ENCODE data around the gene TSPAN17. TPM values are rescaled to one million over a fixed set of nuclear protein-coding genes. Genes with fewer than 3 reads are reported as not detected.

The TSPAN17 gene
- polyA plus RNA-seq, 1 of the 3 experiments (the other 2 are of a cell fraction): 61.7 TPM

GRCh38 chr5:176700239-176700847 lies 53.1 kb downstream of the TSPAN17 start:
- H3K9ac ChIP-seq: no peak overlapping the region
- H3K9me3 ChIP-seq: no peaks in the 10 kb centered on the region
- no peaks in the 10 kb centered on the region for H4K20me1 ChIP-seq (ENCODE audit: insufficient read depth)
- 44% methylated on average over 16 of the region's 16 CpGs for WGBS (ENCODE audit: low lambda C conversion rate)
- H3K9me2 ChIP-seq: no peaks in the 10 kb centered on the region
- H3K27ac ChIP-seq (ENCODE audit: low read depth in 2 of 2, low read length in 1 of 2): no peak overlapping the region
- H3K27me3 ChIP-seq (ENCODE audit: insufficient read depth): peaks cover 9% of the 10 kb centered on the region
- no peak overlapping the region for H3K4me3 ChIP-seq (ENCODE audit: low read depth in 2 of 2, low read length in 1 of 2)
- H3F3A ChIP-seq (replicated peaks; ENCODE audit: insufficient read depth): no peaks in the 10 kb centered on the region
- peak; percentile 85 for DNase-seq
- no peak overlapping the region for H2AFZ ChIP-seq (ENCODE audit: low read depth)
- H3K36me3 ChIP-seq (replicated peaks in 1 of 2; ENCODE audit: control insufficient read depth in 1 of 2, insufficient read depth in 2 of 2, low read length in 1 of 2): no peaks in the 10 kb centered on the region
- POLR2A ChIA-PET: no interaction called here
- H3K79me2 ChIP-seq (ENCODE audit: insufficient read depth): no peaks in the 10 kb centered on the region
- H3K4me2 ChIP-seq: no peak overlapping the region
- H3K4me1 ChIP-seq (ENCODE audit: control insufficient read depth in 1 of 2, insufficient read depth in 2 of 2, low read depth in 1 of 2, low read length in 1 of 2): no peaks in the 10 kb centered on the region; a peak in 1 of 4 replicates
- CTCF ChIA-PET: interaction anchor here (0.6 to 4.3 kb wide), 42 partner anchors 9 to 412 kb away, joined by 3 to 41 read pairs (median 4); partner anchors contain the start of gene UNC5A
- TF ChIP-seq EP300 (IDR thresholded peaks at IDR 0.05; ENCODE audit: borderline replicate concordance in 1 of 2, low read depth in 1 of 2, low read length in 1 of 2) (no peak), RAD21 (IDR thresholded peaks at IDR 0.05; ENCODE audit: low read length) (peak; percentile 79), SMC3 (IDR thresholded peaks at IDR 0.05; ENCODE audit: low read depth, low read length) (peak; percentile 31; the same call in 1 of the 2 replicates), CTCF (IDR thresholded peaks at IDR 0.05) (peak; percentile 31)

- Histone ChIP-seq H3K36me3 (replicated peaks in 1 of 2; ENCODE audit: control insufficient read depth in 1 of 2, insufficient read depth in 2 of 2, low read length in 1 of 2) (no peaks in the 10 kb centered on the region), H3K4me1 (ENCODE audit: control insufficient read depth in 1 of 2, insufficient read depth in 2 of 2, low read depth in 1 of 2, low read length in 1 of 2) (no peaks in the 10 kb centered on the region; a peak in 1 of 4 replicates), H3K4me3 (ENCODE audit: low read depth in 2 of 2, low read length in 1 of 2) (no peak overlapping the region), H3K9me2 (no peaks in the 10 kb centered on the region), H3K9ac (no peak overlapping the region), H3K4me2 (no peak overlapping the region), H3K9me3 (no peaks in the 10 kb centered on the region), H3K79me2 (ENCODE audit: insufficient read depth) (no peaks in the 10 kb centered on the region), H3K27ac (ENCODE audit: low read depth in 2 of 2, low read length in 1 of 2) (no peak overlapping the region), H3K27me3 (ENCODE audit: insufficient read depth) (peaks cover 14% of the 10 kb centered on the region), H3F3A (replicated peaks; ENCODE audit: insufficient read depth) (no peaks in the 10 kb centered on the region), H4K20me1 (ENCODE audit: insufficient read depth) (no peaks in the 10 kb centered on the region), H2AFZ (ENCODE audit: low read depth) (no peak overlapping the region)
- ChIA-PET POLR2A (interaction anchor here (0.7 kb wide), 1 partner anchor 21 kb away, joined by 3 read pairs; no protein-coding TSS in a partner anchor), CTCF (interaction anchor here (1.4 to 3.4 kb wide), 2 partner anchors 9 to 114 kb away, joined by 3 to 26 read pairs; no protein-coding TSS in a partner anchor)
- no peak for TF ChIP-seq CTCF (IDR thresholded peaks at IDR 0.05)
- no peak for TF ChIP-seq TCF12 (IDR thresholded peaks at IDR 0.05)
- no peak for TF ChIP-seq ZBTB33 (IDR thresholded peaks at IDR 0.05; ENCODE audit: borderline replicate concordance, low read depth)
- TF ChIP-seq FOSL2 (IDR thresholded peaks at IDR 0.05; ENCODE audit: borderline replicate concordance, low read depth): no peak
- TF ChIP-seq EZH2phosphoT487 (IDR thresholded peaks at IDR 0.05; ENCODE audit: borderline replicate concordance, low read depth): no peak
- TF ChIP-seq EP300 (IDR thresholded peaks at IDR 0.05; ENCODE audit: borderline replicate concordance in 1 of 2, low read depth in 1 of 2, low read length in 1 of 2): no peak
- TF ChIP-seq RCOR1 (IDR thresholded peaks at IDR 0.05; ENCODE audit: low read length): no peak
- TF ChIP-seq ELF1 (IDR thresholded peaks at IDR 0.05): no peak
- no peak for TF ChIP-seq NRF1 (IDR thresholded peaks at IDR 0.05; ENCODE audit: low read depth, low read length)
- no peak for TF ChIP-seq GATA2 (CRISPR knock-in tag; IDR thresholded peaks at IDR 0.05)
- 73% methylated on average over 21 of the region's 27 CpGs for WGBS (ENCODE audit: low lambda C conversion rate)
- no peak for DNase-seq
Observed at GRCh38 chr5:176702671-176703641, 55.7 kb downstream of the TSPAN17 start.
